A549 (cell line): Measurements from ENCODE around the gene NCEH1. TPM values are rescaled to one million over a fixed set of nuclear protein-coding genes. Genes with fewer than 3 reads are reported as not detected.

Source experiments
- ATAC-seq, 2 experiments: fragments of 200-7000 bp in 1 of 2; fragments of >200 bp in 1 of 2; cut with Nextera tagmentation in 1 of 2; cut with Tn5 transposase in 1 of 2; 3 replicates each; pipeline versions ENCODE4 v1.8.0 to v1.9.1; 2018 to 2020; ENCODE audit warnings: mild to moderate bottlenecking in 1 of 2, moderate library complexity in 1 of 2
- CTCF ChIA-PET: fragments of 300-600 bp; sonication (Branson Sonifier 250); formaldehyde crosslinking; extraction: SDS; loops from one replicate; lab custom pipeline; 2021; ENCODE audit warnings: antibody characterized with exemption, inconsistent platforms; lab: Yijun Ruan, JAX
- POLR2A ChIA-PET: fragments of 350-600 bp; formaldehyde crosslinking; extraction: SDS; loops from one replicate; lab custom pipeline; 2021; ENCODE audit warnings: antibody characterized with exemption, inconsistent platforms; lab: Yijun Ruan, JAX
- DNase-seq, 2 experiments: peaks; one replicate each; pipeline versions ENCODE4 v3.0.0 to v3.0.0-alpha.2; 2011 to 2016; ENCODE audit warnings: low read depth in 1 of 2, low spot score in 1 of 2
- FAIRE-seq: peaks from 2 replicates; lab custom pipeline; 2011; peaks lifted over from hg19 to GRCh38; lab: Jason Lieb, UNC
- H3K27ac ChIP-seq, 2 experiments: fragments of >200 bp; sonication (Bioruptor Twin); formaldehyde crosslinking; 3 replicates each; pipeline ENCODE4 v1.5.1; 2016 to 2017
- H3K4me1 ChIP-seq: fragments of >200 bp; sonication (Bioruptor Twin); formaldehyde crosslinking; 3 replicates; pipeline ENCODE4 v1.6.1; 2016
- H3K4me2 ChIP-seq: fragments of >200 bp; sonication (Bioruptor Twin); formaldehyde crosslinking; 3 replicates; pipeline ENCODE4 v1.6.1; 2016
- H3K4me3 ChIP-seq: fragments of >200 bp; sonication (Bioruptor Twin); formaldehyde crosslinking; 3 replicates; pipeline ENCODE4 v1.5.1; 2016
- H3K9me3 ChIP-seq: fragments of >200 bp; sonication (Bioruptor Twin); formaldehyde crosslinking; 3 replicates; pipeline ENCODE4 v1.6.1; 2016
- BCL3 ChIP-seq: fragments of >200 bp; sonication (Bioruptor Twin); formaldehyde crosslinking; IDR thresholded peaks from 3 replicates; pipeline ENCODE4 v1.6.1; 2016
- CEBPB ChIP-seq, 2 experiments: fragments of >200 bp in 1 of 2; sonication (Bioruptor Twin) in 1 of 2; formaldehyde crosslinking in 1 of 2; IDR thresholded peaks; 2 replicates each; pipeline ENCODE4 v1.6.1; 2012 to 2016
- CHD4 ChIP-seq: fragments of 200-600 bp; sonication (generic); IDR thresholded peaks from 2 replicates; pipeline ENCODE4 v1.6.1; 2016; ENCODE audit warnings: antibody characterized with exemption, mild to moderate bottlenecking, borderline replicate concordance
- CTCF ChIP-seq: fragments of >200 bp; sonication (Bioruptor Twin); formaldehyde crosslinking; IDR thresholded peaks from 3 replicates; pipeline ENCODE4 v1.5.1; 2016
- HDAC2 ChIP-seq: fragments of 200-600 bp; sonication (generic); IDR thresholded peaks from 2 replicates; pipeline ENCODE4 v1.6.1; 2016
- HEYL ChIP-seq: fragments of 250-450 bp; sonication (Bioruptor Pico); IDR thresholded peaks from 2 replicates; pipeline ENCODE4 v1.8.0; 2021; ENCODE audit warnings: mild to moderate bottlenecking, moderate library complexity
- HOXB13 ChIP-seq: fragments of 250-450 bp; sonication (Bioruptor Pico); IDR thresholded peaks from 2 replicates; pipeline ENCODE4 v1.5.0; 2020; ENCODE audit warnings: low read depth, mild to moderate bottlenecking, moderate library complexity
- MAFK ChIP-seq: fragments of 450-650 bp; IDR thresholded peaks from 2 replicates; pipeline ENCODE4 v1.6.1; 2014; ENCODE audit not compliant: partially characterized antibody
- MYC ChIP-seq: IDR thresholded peaks from 2 replicates; pipeline ENCODE4 v1.6.1; 2012; ENCODE audit warnings: mild to moderate bottlenecking, inconsistent platforms, low read length, improper control_type of control experiment, borderline replicate concordance
- NPAS2 ChIP-seq: fragments of 250-450 bp; sonication (Bioruptor Pico); IDR thresholded peaks from 2 replicates; pipeline ENCODE4 v1.8.0; 2022; ENCODE audit warnings: mild to moderate bottlenecking, moderate library complexity, borderline replicate concordance
- PBX3 ChIP-seq: IDR thresholded peaks from 2 replicates; pipeline ENCODE4 v1.6.1; 2012
- PHF8 ChIP-seq: fragments of 200-600 bp; sonication (generic); IDR thresholded peaks from 2 replicates; pipeline ENCODE4 v1.6.1; 2016; ENCODE audit warnings: low read depth, mild to moderate bottlenecking, antibody characterized with exemption, moderate library complexity, borderline replicate concordance
- RAD21 ChIP-seq, 2 experiments: fragments of >200 bp in 1 of 2; sonication (Bioruptor Twin) in 1 of 2; formaldehyde crosslinking in 1 of 2; IDR thresholded peaks in 1 of 2; conservative IDR thresholded peaks in 1 of 2; 2 replicates in 1 of 2; 3 replicates in 1 of 2; pipeline ENCODE4 v1.6.1; 2012 to 2018; ENCODE audit warnings: inconsistent platforms in 1 of 2
- RARB ChIP-seq: fragments of 250-450 bp; sonication (Bioruptor Pico); IDR thresholded peaks from 2 replicates; pipeline ENCODE4 v1.8.0; 2021; ENCODE audit warnings: mild to moderate bottlenecking, moderate library complexity
- RFX5 ChIP-seq: fragments of 450-650 bp; IDR thresholded peaks from 2 replicates; pipeline ENCODE4 v1.7.1; 2014; ENCODE audit warnings: antibody characterized with exemption, mild to moderate bottlenecking, moderate library complexity
- RNF2 ChIP-seq: fragments of 200-600 bp; sonication (generic); IDR thresholded peaks from 2 replicates; pipeline ENCODE4 v1.6.1; 2016; ENCODE audit warnings: low read depth, mild to moderate bottlenecking, antibody characterized with exemption, moderate library complexity, borderline replicate concordance
- TFCP2L1 ChIP-seq: fragments of 250-450 bp; sonication (Bioruptor Pico); IDR thresholded peaks from 2 replicates; pipeline ENCODE4 v1.5.0; 2021; ENCODE audit warnings: mild to moderate bottlenecking
- USF2 ChIP-seq: fragments of 450-650 bp; IDR thresholded peaks from 2 replicates; pipeline ENCODE4 v1.6.1; 2014; ENCODE audit warnings: antibody characterized with exemption
- ZSCAN20 ChIP-seq: fragments of 250-450 bp; sonication (Bioruptor Pico); IDR thresholded peaks from 2 replicates; pipeline ENCODE4 v1.8.0; 2022; ENCODE audit warnings: mild to moderate bottlenecking, moderate library complexity
- WGBS: methylation state at CpG from one replicate; pipeline ENCODE4 v1.1.6; 2017; ENCODE audit errors: missing lambda C conversion rate; 5-methylcytosine and 5-hydroxymethylcytosine counted together
- polyA plus RNA-seq, 4 experiments: library from polyadenylated mRNA; depleted of rRNA in 3 of 4; stranded (reverse); fragments of >200 nt; fragmentation: RNase III in 1 of 4; extraction: RNeasy Plus Mini Kit Qiagen cat#74134 plus additional on column Dnase treatment in 1 of 4; gene quantifications; 2 replicates in 3 of 4; 3 replicates in 1 of 4; pipeline ENCODE4 v1.2.3, GENCODE V29; 2011 to 2017

NCEH1 gene
- polyA plus RNA-seq, 2 of the 4 experiments (the other 2 are of a cell fraction) = 21.4 to 33.2 TPM

GRCh38 chr3:172630316-172630715, 80.6 kb downstream of the NCEH1 start:
- no peaks in the 10 kb centered on the region for H3K9me3 ChIP-seq
- no peak for TF ChIP-seq CTCF
- TF ChIP-seq HOXB13 (CRISPR knock-in tag) = no peak
- TF ChIP-seq USF2 = no peak
- TF ChIP-seq HDAC2 = no peak
- no peak for TF ChIP-seq CHD4
- no peak for TF ChIP-seq MAFK
- no peak for TF ChIP-seq ZSCAN20 (CRISPR knock-in tag)
- no peak for TF ChIP-seq PBX3
- TF ChIP-seq BCL3 = no peak
- no peak for TF ChIP-seq TFCP2L1 (CRISPR knock-in tag)
- TF ChIP-seq RAD21 (conservative IDR thresholded peaks at IDR 0.05 in 1 of 2, IDR thresholded peaks at IDR 0.05 in 1 of 2) = no peak
- TF ChIP-seq RNF2 = no peak
- no peak for TF ChIP-seq NPAS2
- no peak for TF ChIP-seq RARB (CRISPR knock-in tag)
- TF ChIP-seq RFX5 = no peak
- no peak for TF ChIP-seq MYC
- TF ChIP-seq, all 56 proteins: peak for 0
- Histone ChIP-seq H3K27ac (no peak overlapping the region), H3K4me2 (no peak overlapping the region), H3K4me1 (peaks cover 30% of the 10 kb centered on the region), H3K4me3 (no peak overlapping the region)
- CTCF ChIA-PET = interaction anchor here (0.6 to 2.0 kb wide), 3 partner anchors 8 to 81 kb away, joined by 3 to 5 read pairs (median 4); no protein-coding TSS in a partner anchor
- DNase-seq = no peak
- no peak for FAIRE-seq
- WGBS = 89% methylated on average over 1 of the region's 1 CpG
- ATAC-seq = no peak
- POLR2A ChIA-PET = interaction anchor here (1.0 kb wide), 1 partner anchor 120 kb away, joined by 3 read pairs; the partner anchor contains the start of gene ECT2

- H3K27ac ChIP-seq = peak overlapping the region in 1 of 2 experiments; percentile 60; a peak in 2 of 6 replicates
- FAIRE-seq = no peak
- no peak for DNase-seq
- ChIA-PET CTCF (interaction anchor here (0.7 to 2.0 kb wide), 2 partner anchors 37 to 82 kb away, joined by 3 to 5 read pairs; no protein-coding TSS in a partner anchor), POLR2A (interaction anchor here (1.0 kb wide), 1 partner anchor 121 kb away, joined by 3 read pairs; the partner anchor contains the start of gene ECT2)
- no peak for ATAC-seq
- peak; percentile 29 to 45; a peak in 1 of 4 replicates for TF ChIP-seq CEBPB (IDR thresholded peaks at IDR 0.05)
- TF ChIP-seq CHD4 = no peak
- TF ChIP-seq PHF8 = no peak
- TF ChIP-seq HEYL (CRISPR knock-in tag) = no peak
- TF ChIP-seq, all 56 proteins: peak for 1
- H3K4me1 ChIP-seq = peaks cover 39% of the 10 kb centered on the region
- no peak overlapping the region for H3K4me3 ChIP-seq
- H3K4me2 ChIP-seq = no peak overlapping the region
- 74% methylated on average over 5 of the region's 5 CpGs for WGBS
- H3K9me3 ChIP-seq = no peaks in the 10 kb centered on the region
Measured at GRCh38 chr3:172629470-172629869, 81.4 kb downstream of the NCEH1 start.
